ENCODE data around the gene SNX25.

Gene SNX25

DNA sequence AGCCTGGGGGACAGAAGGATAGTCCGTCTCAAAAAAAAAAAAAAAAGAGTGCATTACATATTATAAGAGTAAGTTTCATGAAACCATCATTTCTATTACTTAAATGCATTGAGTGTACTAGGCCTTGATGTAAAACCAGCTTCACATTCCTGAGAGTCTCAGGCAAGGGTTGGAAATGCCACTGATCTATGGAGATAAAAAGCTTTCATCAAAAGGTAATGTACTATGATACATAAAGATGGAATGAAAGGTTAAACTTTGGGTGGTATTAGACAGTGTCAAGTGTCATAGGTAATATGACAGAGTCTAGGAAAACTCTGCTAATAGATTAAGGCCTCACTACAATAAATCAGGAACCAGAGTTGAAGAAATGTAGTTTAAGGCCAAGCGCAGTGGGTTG, 13.0 kb upstream of the SNX25 start:
- TF ChIP-seq GATA2 (IDR thresholded peaks at IDR 0.05; ENCODE audit: low read depth, low read length) (no peak), GATA3 (IDR thresholded peaks at IDR 0.05; ENCODE audit: low read depth, low read length) (no peak)

DNA sequence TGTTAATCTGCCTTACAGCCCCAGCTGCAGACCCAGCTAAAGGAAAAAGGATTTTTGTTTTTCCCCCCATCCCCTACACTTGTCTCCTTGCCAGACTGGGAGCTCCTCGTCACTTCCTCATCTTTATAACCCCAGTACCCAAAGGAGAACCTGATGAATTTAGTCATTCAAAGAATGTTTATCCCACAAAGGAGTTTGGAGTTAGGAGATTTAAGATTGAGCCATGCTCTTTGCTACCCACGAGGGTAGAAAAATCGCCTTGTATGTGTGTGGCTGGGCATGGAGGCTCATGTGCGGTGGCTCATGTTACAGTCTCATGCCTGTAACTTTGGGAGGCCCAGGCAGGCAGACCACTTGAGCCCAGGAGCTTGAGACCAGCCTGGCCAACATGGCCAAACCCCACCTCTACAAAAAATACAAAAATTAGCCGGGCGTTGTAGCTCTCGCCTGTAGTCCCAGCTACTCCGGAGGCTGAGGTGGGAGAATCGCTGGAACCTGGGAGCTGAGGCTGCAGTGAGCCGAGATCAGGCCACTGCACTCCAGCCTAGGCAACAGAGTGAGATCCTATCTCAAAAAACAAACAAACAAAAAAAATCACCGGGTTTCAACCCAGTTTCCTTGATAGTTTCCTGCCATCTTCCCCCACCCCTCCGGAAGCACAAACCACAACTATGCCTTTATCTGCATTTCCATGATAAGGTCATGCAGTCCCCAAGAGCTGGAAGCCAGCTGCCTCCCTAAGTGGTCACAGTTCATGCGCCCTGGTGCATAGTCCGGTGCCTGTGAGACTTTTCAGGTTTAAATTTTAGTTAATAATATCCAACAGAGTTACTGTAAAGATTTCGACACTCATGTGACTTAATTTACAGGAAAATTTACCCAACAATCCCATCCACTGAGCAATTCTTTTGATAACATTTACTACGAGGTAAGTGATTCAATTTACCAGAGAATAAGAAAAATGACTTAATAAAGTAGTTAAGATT, 7.1 kb upstream of the SNX25 start:
- TF ChIP-seq GATA3 (IDR thresholded peaks at IDR 0.05; ENCODE audit: low read depth, low read length), result no peak
- peak; percentile 76 for TF ChIP-seq GATA2 (IDR thresholded peaks at IDR 0.05; ENCODE audit: low read depth, low read length)

DNA sequence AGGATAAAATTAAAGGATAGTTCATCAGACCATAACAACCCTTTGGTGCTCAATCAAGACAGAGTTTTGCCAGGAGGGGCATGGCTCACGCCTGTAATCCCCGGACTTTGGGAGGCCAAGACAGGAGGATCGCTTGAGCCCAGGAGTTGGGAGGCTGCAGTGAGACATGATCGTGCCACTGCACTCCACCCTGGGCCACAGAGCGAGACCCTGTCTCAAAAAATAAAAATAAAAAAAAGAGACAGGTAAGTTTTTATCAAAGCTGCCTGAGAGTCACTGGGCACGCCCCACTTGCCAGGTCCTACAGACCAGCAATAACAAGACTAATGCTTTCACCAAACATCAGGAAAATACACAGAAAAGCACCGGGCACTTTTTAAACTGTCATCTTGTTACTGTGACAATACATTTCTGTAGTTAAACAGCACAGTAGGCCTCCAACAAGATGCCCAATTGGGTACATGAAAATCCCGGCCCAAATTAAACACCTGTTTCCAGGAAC, 6.4 kb upstream of the SNX25 start:
- TF ChIP-seq GATA3 (IDR thresholded peaks at IDR 0.05; ENCODE audit: low read depth, low read length) (no peak), GATA2 (IDR thresholded peaks at IDR 0.05; ENCODE audit: low read depth, low read length) (no peak)

DNA sequence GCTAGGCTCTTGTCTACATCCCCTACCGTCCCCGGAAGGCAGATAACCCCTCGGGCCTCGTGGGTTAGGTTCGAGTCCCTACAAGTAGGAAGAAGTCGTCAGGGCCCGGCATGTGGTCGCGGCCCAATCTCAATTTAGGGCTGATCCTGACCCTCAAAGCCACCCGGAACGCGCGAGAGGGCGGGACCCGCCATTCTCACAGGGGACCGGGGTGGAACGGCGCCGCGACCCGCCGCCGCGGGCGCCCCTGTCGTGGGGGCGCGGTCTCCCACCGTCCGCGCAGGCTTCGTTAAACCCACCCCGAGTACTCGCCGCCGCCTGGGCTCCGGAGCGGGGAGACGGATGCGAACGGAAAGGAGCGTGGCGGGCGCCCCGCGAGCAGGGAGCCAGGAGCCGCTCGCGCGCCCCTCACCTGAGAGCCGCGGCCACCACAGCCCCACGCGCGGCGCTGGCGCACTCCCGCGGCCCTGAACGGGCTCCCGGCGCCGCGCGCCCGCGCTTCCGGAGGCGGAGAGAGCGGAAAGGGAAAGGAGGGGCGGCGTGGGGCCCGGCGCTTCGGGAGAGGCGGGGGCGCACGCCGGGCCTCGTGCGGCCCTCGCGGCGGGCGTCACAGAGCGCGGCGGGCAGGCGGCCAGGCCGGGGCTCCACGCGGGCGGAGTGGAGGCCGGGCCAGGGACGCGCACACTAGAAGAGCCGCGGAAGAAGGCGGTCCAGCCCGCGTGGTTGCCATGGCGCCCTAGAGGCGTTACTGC, 5.7 kb upstream of the SNX25 start, which contains the start of gene CFAP97:
TSS of gene CFAP97 (minus strand) at position 515 of the 752 bp plus-strand sequence. CDS start 12,804 bp downstream, outside the sequence.
- TF ChIP-seq GATA2 (IDR thresholded peaks at IDR 0.05; ENCODE audit: low read depth, low read length) (no peak), GATA3 (IDR thresholded peaks at IDR 0.05; ENCODE audit: low read depth, low read length) (no peak)

DNA sequence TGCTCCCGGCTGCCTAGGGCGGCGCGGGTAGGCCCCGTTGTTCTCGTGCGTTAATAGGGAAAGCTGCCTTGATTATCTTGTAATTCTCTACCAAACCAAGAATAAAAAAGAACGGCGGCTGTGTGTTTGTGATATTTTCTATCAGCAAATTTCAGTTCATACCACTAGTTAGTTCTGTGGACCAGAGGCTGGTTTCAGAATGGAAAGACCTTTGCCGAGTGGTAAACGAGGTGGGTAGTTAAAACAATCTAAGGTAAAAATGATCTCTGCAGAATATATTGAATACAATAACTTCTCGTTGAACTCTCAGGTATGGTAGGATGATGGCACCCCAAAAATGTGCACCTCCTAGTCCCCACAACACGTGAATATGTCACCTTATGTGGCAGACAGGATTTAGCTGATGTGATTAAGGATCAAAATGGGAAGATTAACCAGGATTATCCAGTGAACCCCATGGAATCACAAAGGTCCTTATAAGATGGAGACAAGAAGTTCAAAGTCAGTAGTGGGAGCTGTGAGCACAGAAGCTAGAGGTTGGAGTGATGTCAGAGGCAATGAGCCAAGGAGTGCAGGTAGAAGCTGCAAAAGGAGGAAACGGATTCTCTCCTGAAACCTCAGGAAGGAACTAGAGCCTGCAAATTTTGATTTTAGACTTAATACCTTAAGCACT, 5.0 kb upstream of the SNX25 start:
- no peak for TF ChIP-seq GATA2 (IDR thresholded peaks at IDR 0.05; ENCODE audit: low read depth, low read length)
- no peak for TF ChIP-seq GATA3 (IDR thresholded peaks at IDR 0.05; ENCODE audit: low read depth, low read length)

DNA sequence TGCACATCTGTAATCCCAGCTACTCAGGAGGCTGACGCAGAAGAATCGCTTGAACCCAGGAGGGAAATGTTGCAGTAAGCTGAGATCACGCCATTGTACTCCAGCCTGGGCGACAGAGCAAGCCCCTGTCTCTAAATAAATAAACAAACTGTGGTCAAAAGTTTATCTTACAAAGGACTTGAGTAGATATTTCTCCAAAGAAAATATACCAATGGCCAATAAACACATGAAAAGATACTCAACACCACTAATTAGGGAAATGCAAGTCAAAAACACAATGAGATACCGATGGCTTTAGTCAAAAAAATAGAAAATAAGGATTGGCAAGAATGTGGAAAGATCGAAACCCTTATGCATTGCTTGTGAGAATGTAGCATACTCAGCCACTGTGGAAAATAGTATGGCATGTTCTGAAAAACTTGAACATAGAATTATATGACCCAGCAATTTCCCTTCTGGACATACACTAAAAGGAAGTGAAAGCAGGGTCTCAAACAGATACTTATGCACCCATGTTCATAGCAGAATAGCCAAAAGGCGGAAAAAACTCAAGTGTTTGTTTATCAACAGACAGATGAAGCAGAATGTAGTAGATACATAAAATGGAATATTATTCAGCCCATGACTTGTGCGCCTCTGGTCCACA, 3.6 kb upstream of the SNX25 start:
- no peak for TF ChIP-seq GATA2 (IDR thresholded peaks at IDR 0.05; ENCODE audit: low read depth, low read length)
- no peak for TF ChIP-seq GATA3 (IDR thresholded peaks at IDR 0.05; ENCODE audit: low read depth, low read length)

DNA sequence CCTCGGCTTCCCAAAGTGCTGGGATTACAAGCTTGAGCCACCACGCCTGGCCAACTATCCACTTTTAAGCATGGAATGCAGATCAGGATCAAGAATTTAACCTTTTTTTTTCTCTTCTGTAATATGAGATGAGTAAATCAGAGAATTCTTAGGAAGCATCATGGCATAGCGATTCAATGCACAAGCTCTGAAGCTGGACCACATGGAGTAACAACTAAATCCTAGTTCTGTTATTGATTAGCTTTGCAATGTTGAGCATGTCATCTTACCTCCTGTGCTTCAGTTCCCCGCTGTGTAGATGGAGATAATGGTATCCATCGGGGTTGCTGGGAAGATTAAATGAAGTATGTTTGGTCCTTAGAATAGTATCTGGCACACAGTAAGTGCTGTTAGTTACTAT, 1.9 kb upstream of the SNX25 start:
- TF ChIP-seq GATA2 (IDR thresholded peaks at IDR 0.05; ENCODE audit: low read depth, low read length) (no peak), GATA3 (IDR thresholded peaks at IDR 0.05; ENCODE audit: low read depth, low read length) (no peak)

DNA sequence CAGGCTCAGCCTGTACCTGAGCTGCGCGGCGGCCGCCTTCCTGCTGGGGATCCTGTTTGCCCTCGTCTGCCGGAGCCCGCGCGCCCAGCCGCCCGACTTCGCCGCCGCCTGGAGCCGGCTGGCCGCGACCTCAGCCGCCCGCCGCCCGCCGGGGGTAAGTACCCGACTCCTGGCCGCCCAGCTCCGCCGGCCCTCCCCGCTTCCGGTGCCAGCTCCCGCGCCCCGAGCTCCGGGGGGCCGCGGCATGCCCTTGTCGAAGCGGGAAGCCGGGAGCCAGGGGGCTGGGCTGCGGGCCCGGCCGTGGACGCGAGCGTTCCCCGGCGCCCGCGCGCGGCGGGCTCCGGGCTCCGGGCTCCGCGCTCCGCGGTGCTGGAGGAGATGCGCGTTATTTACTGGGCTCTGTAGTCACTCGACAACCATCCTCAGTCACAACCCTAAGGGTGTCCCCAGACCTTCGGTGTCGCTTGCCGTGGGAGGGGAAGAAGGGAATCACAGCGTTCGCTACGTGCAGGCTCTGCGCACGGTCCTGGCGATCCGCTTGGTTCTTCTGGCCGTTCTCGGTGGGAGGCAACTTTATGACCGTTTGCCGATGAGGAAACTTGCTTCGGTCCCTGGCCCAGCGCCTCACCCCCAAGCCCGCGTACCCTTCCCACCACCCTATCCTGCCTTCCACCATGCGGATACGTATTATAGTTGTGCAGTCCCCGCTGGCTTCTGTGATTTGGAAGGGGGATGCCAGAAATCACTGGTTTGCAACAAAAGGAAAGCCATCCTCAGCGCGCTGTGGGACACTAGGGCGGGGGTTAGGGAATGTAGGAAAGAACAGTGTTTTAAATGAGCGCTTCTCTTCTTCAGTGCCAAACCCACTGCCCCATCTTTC, 944 bp downstream of the SNX25 start:
- no peak for TF ChIP-seq GATA3 (IDR thresholded peaks at IDR 0.05; ENCODE audit: low read depth, low read length)
- no peak for TF ChIP-seq GATA2 (IDR thresholded peaks at IDR 0.05; ENCODE audit: low read depth, low read length)

DNA sequence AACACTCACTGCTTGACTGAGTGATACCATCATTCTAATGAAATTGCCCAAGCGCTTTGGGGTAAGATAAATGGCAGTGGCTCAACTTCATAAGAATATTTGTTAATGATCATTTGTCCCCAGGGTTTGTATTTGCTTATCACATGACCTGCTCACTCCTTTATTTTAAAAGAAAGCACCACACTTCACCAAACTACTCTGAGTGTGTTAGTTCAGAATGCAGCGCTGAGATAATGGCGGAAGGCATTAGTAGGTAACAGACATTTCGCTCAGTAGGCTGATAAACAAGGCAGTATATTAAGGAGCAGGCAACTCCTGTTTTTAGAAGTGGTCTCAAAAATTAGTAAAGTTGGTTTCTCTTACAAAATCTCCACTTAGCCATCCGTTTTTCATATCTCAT, 1.6 kb downstream of the SNX25 start:
- TF ChIP-seq GATA2 (IDR thresholded peaks at IDR 0.05; ENCODE audit: low read depth, low read length) (no peak), GATA3 (IDR thresholded peaks at IDR 0.05; ENCODE audit: low read depth, low read length) (no peak)

DNA sequence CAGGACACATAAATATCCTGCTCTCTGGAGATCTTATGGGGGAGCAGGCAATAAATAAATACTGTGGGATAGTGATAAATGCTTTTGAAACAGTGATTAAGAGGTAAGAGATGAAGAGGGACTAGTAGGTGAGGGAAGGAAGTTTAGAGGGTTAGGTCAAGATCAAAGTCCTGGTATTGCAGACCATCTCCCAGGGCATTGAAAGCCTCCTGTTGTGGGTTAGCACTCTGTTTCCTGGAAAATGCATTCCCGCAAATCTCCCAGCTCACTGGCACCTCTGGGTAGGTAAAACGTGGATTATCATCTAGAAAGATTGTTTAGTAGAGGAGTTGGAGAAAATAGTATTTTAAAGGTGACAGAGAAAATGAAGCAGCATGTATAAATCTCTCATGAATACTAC, 2.2 kb downstream of the SNX25 start:
- TF ChIP-seq GATA2 (IDR thresholded peaks at IDR 0.05; ENCODE audit: low read depth, low read length) (no peak), GATA3 (IDR thresholded peaks at IDR 0.05; ENCODE audit: low read depth, low read length) (no peak)

DNA sequence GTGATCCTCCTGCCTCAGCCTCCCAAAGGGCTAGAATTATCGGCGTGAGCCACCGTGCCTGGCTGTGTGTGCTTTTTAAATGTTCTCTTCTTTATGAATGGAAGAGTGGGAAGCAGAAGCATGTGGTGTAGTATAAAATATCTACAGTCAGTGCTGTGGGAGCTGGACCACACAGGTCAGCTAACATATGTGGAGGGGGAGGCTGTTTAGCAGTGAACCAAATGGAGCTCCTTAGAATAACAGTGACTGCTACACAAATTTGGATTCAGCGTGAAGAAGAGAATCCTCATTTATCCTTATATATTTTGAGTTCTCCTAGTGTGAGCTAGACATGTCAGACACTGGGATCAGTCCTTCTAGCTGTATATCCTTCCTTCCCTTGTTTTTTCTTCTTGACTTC, 3.2 kb downstream of the SNX25 start:
- TF ChIP-seq GATA2 (IDR thresholded peaks at IDR 0.05; ENCODE audit: low read depth, low read length), result no peak
- TF ChIP-seq GATA3 (IDR thresholded peaks at IDR 0.05; ENCODE audit: low read depth, low read length), result no peak

DNA sequence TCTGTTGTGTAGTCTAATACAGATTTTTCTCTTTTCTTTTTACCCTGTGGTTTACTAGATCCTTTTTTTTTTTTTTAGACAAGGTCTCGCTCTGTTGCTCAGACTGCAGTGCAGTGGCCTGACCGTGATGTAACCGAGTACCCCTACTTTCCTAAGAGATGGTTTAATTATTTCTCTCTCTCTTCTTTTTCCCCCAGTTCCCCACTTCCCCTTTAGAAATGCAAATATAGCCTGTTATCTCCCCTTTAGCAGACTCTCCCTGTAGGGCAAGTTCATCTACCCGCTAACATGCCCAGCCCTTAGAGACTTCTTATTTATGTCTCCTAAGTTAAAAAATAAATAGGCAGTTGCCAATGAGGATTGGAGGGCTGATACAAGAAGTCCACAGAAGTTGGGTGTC, 4.5 kb downstream of the SNX25 start:
- TF ChIP-seq GATA3 (IDR thresholded peaks at IDR 0.05; ENCODE audit: low read depth, low read length) (no peak), GATA2 (IDR thresholded peaks at IDR 0.05; ENCODE audit: low read depth, low read length) (no peak)
